Activated T-helper 1 cell treated with anti-CD3 and anti-CD28 coated beads, Interleukin-2, amount 50 U/mL, for 16 hours (primary cell): ENCODE measurements around the gene S100A3.

Experiments used
- DNase-seq, 2 donors: peaks; one replicate each; pipeline ENCODE4 v3.0.0-alpha.2; 2020; ENCODE audit warnings: low read depth in 1 of 2, low spot score in 1 of 2

Gene S100A3

GRCh38 chr1:153549741-153550397 lies 811 bp upstream of the S100A3 start:
- no peak for DNase-seq

GRCh38 chr1:153547560-153548551 lies 1.2 kb downstream of the S100A3 start:
- no peak for DNase-seq

GRCh38 chr1:153546796-153547559 lies 2.1 kb downstream of the S100A3 start:
- DNase-seq, result no peak

- no peak for DNase-seq
These were observed 2.7 kb downstream of the S100A3 start for GRCh38 chr1:153546371-153546770.

- DNase-seq, result peak; percentile 74 to 79
These were observed 3.7 kb downstream of the S100A3 start, which contains the start of gene S100A4 for GRCh38 chr1:153545067-153546055. Gene S100A4, minus strand, starts transcription at chr1:153545806. Its CDS starts 1,012 bp downstream, at chr1:153544794.

- DNase-seq, result no peak
These were observed 4.5 kb downstream of the S100A3 start for GRCh38 chr1:153544453-153545066.

- DNase-seq, result no peak
These were observed 5.3 kb downstream of the S100A3 start for GRCh38 chr1:153543736-153544135.

GRCh38 chr1:153542956-153543711 lies 5.9 kb downstream of the S100A3 start:
- no peak for DNase-seq

- no peak for DNase-seq
These were observed 7.1 kb downstream of the S100A3 start for GRCh38 chr1:153541641-153542590.

GRCh38 chr1:153540394-153541361 lies 8.4 kb downstream of the S100A3 start, which contains the start of gene S100A5:
Gene S100A5, minus strand, starts transcription at chr1:153540934. Its CDS starts 743 bp downstream, at chr1:153540191.
- DNase-seq, result no peak

- DNase-seq, result no peak
These were observed 9.5 kb downstream of the S100A3 start for GRCh38 chr1:153539395-153540093.

GRCh38 chr1:153538315-153538821 lies 10.7 kb downstream of the S100A3 start:
- no peak for DNase-seq

GRCh38 chr1:153537376-153537730 lies 11.7 kb downstream of the S100A3 start:
- no peak for DNase-seq

GRCh38 chr1:153536671-153537375 lies 12.2 kb downstream of the S100A3 start:
- DNase-seq, result no peak

- DNase-seq, result peak; percentile 65 to 69
These were observed 12.9 kb downstream of the S100A3 start for GRCh38 chr1:153536012-153536670.
